ENCODE data around the gene CCNK.

CCNK gene

GRCh38 chr14:99535908-99536778 lies 54.9 kb downstream of the CCNK start:
- DNase-seq (ENCODE audit: low read depth), result no peak

DNA sequence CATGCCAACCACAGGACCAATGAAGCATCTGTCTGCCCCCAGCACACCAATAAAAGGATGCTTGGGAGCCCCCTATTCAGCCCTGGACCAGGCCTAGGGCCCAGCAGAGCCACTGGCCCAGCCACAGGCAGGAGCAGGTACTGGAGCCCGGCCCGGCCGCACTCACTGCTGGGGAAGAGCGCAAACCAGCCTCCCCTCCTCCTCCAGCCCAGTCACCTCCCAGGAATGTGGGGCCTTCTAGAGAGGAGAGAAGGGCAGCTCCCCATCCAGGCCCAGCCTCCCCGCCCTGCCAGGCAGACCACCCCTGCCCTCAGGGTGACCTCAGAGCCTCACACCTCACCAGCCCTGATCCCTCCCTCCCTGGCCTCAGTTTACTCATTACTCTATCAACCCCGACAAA lies 56.2 kb downstream of the CCNK start:
- DNase-seq (ENCODE audit: low read depth), result peak; percentile 30

DNA sequence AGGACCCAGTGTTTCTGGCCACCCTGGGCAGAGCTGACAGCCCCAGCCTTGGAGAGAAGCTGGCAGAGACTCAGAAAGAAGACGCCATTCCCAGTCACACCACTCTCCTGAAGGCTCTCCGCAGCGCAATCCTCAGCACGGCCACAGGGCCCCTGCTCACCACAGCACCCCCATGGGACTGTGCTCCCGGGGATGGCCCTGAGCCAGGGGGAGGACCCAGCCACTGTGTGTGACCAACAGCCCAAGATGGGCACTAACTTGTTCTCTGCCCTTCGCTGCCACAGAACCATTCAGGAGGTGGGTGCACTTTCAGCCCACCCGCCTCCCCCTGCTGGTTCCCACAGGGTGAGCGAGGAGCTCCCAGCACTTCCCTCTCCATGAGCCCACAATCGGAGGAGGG lies 57.1 kb downstream of the CCNK start:
- DNase-seq (ENCODE audit: low read depth), result no peak

DNA sequence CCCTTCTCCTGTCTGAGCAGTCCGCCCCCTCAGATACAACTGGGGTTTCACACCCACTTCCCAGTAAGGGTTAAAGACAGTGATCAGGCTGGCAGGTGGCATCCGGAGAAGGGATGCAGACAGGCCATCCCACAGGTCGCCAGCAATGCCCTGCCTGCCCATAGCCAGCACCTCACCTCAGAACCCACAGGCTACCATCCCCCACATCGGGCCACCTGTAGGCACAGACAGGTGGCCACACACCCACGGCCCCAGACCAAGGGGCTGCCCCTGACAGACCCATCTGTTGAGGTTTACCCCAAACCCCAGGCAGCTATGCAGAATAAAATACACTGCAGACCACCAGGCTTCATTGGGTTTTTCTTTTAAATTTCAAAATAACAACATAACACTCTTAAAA lies 57.5 kb downstream of the CCNK start:
- no peak for DNase-seq (ENCODE audit: low read depth)

- DNase-seq (ENCODE audit: low read depth), result no peak
Measured at GRCh38 chr14:99539491-99539890, 58.3 kb downstream of the CCNK start.

GRCh38 chr14:99540196-99541032 lies 59.2 kb downstream of the CCNK start:
- DNase-seq (ENCODE audit: low read depth), result no peak

GRCh38 chr14:99541211-99541610 lies 60.0 kb downstream of the CCNK start:
- no peak for DNase-seq (ENCODE audit: low read depth)

GRCh38 chr14:99541677-99542470 lies 60.7 kb downstream of the CCNK start:
- no peak for DNase-seq (ENCODE audit: low read depth)

- no peak for DNase-seq (ENCODE audit: low read depth)
Measured at GRCh38 chr14:99542566-99542965, 61.4 kb downstream of the CCNK start.

GRCh38 chr14:99543370-99543769 lies 62.2 kb downstream of the CCNK start:
- no peak for DNase-seq (ENCODE audit: low read depth)

DNA sequence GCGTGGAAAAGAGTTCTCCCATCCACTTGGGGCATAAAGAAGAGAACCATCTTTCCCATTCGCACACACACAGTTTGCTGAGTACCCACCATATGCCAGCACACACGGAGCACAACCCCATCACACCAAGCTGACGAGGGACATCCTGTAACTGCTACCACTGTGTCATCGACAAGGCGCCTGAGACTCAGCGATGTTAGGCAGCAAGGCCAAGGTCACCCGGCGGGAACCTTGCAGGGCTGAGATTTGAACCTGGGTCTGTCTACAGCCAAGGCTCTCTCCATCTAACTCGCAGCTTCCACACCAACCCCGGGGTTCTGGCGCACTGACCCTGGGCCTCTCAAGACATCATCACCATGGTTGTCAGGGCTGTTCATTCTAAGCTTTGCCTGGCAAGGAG lies 62.8 kb downstream of the CCNK start:
- DNase-seq (ENCODE audit: low read depth), result no peak

GRCh38 chr14:99544991-99545390 lies 63.8 kb downstream of the CCNK start:
- no peak for DNase-seq (ENCODE audit: low read depth)

- no peak for DNase-seq (ENCODE audit: low read depth)
Measured at GRCh38 chr14:99545586-99545985, 64.4 kb downstream of the CCNK start.

DNA sequence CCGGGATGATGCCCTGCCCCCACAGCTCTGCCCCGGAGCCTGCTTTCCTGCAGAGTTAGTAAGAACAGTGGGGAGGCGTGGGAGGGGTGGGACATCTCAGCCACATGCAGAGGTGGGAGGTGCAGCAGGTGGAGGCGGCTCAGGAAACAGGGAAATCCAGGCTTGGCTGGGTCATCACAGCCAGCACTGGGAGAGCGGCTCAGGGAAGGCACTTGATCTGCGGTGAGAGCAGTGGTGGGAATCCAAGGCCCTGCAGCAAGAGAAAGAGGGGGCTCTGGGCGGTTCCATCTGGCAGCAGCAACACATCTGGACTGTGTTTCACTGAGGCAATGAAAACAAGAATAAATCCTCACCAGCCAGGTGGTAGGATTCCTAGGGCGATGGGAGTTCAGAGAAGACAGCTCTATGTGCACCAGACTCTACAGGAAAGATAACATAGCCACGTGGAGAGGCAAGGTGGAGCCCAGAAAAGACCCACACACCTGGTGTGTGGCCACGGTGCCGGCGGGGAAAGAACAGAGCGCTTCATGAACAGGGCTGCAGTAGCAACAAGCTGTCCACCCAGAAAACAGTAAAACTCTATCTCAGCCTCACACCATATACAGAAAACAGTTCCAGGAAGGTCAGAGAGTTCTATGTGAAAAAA lies 65.1 kb downstream of the CCNK start:
- no peak for DNase-seq (ENCODE audit: low read depth)

GRCh38 chr14:99548255-99548654 lies 67.0 kb downstream of the CCNK start:
- DNase-seq (ENCODE audit: low read depth), result no peak

GRCh38 chr14:99548871-99549515 lies 67.8 kb downstream of the CCNK start:
- DNase-seq (ENCODE audit: low read depth), result no peak

GRCh38 chr14:99549684-99550083 lies 68.5 kb downstream of the CCNK start:
- no peak for DNase-seq (ENCODE audit: low read depth)

GRCh38 chr14:99550387-99550992 lies 69.3 kb downstream of the CCNK start:
- DNase-seq (ENCODE audit: low read depth), result no peak

GRCh38 chr14:99551034-99551922 lies 70.1 kb downstream of the CCNK start:
- no peak for DNase-seq (ENCODE audit: low read depth)

DNA sequence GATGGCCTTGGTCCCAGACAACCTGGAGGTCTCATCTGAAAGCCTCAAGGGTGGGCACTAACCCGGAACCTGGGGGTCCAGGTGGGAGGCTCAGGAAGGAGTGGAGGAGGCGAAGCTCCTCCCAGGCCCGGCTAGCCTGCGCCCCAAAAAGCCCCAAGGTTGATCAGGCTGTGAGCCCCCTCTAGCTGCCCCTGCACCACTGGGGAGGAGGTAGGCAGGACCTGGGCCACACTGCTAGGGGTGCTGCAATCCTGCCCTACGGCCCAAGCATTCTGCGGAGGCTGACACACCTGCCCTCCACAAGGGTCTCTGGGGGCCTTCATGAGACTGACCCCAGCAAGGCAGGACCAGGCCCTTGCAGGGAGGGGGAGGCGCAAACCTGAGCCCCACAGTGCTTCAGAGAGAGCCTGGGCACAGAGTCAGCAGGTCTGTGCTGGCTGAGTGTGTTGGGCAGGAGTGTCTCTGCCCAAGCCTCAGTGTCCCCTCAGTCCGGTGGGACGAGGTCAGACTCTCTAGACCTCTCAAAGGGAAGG lies 70.9 kb downstream of the CCNK start:
- no peak for DNase-seq (ENCODE audit: low read depth)
